ENCODE results near the gene SSC4D. TPM values are rescaled to one million over a fixed set of nuclear protein-coding genes. Genes with fewer than 3 reads are reported as not detected.

SSC4D gene
- total RNA-seq, 1 donor from 2014 or later, result 0.99 TPM

- peaks cover 12% of the 10 kb centered on the region for H3K36me3 ChIP-seq
- H3K27ac ChIP-seq (replicated peaks), result peak within 1 kb of the TSS; percentile 99
- peak within 1 kb of the TSS; percentile 92 for H3K4me3 ChIP-seq
- no peaks in the 10 kb centered on the region for H3K27me3 ChIP-seq (ENCODE audit: low read depth)
- DNase-seq, result peak; percentile 91
- H3K4me1 ChIP-seq, result peaks cover 62% of the 10 kb centered on the region
- TF ChIP-seq CTCF (IDR thresholded peaks at IDR 0.05; ENCODE audit: borderline replicate concordance), result no peak
- no peaks in the 10 kb centered on the region for H3K9me3 ChIP-seq (replicated peaks)
- intact Hi-C loops (cut with micrococcal nuclease), result loop anchor here (5.0 kb wide), 1 partner anchor 36 kb away; no protein-coding TSS in a partner anchor
Observed at GRCh38 chr7:76358481-76359110, 50.9 kb downstream of the SSC4D start, which contains the start of gene YWHAG. Gene YWHAG, minus strand, starts transcription at chr7:76358991. Its CDS starts 183 bp downstream, at chr7:76358808.

GRCh38 chr7:76358011-76358480, 51.5 kb downstream of the SSC4D start:
- Histone ChIP-seq H3K36me3 (peaks cover 12% of the 10 kb centered on the region), H3K27me3 (ENCODE audit: low read depth) (no peaks in the 10 kb centered on the region), H3K4me1 (peaks cover 65% of the 10 kb centered on the region), H3K4me3 (peak overlapping the region; percentile 92), H3K27ac (replicated peaks) (peak overlapping the region; percentile 99), H3K9me3 (replicated peaks) (no peaks in the 10 kb centered on the region)
- DNase-seq, result peak; percentile 75
- no peak for TF ChIP-seq CTCF (IDR thresholded peaks at IDR 0.05; ENCODE audit: borderline replicate concordance)
- intact Hi-C loops (cut with micrococcal nuclease), result loop anchor here (5.0 kb wide), 1 partner anchor 36 kb away; no protein-coding TSS in a partner anchor

GRCh38 chr7:76357475-76358010, 52.0 kb downstream of the SSC4D start:
- H3K9me3 ChIP-seq (replicated peaks), result no peaks in the 10 kb centered on the region
- peak overlapping the region; percentile 99 for H3K27ac ChIP-seq (replicated peaks)
- peaks cover 12% of the 10 kb centered on the region for H3K36me3 ChIP-seq
- no peaks in the 10 kb centered on the region for H3K27me3 ChIP-seq (ENCODE audit: low read depth)
- TF ChIP-seq CTCF (IDR thresholded peaks at IDR 0.05; ENCODE audit: borderline replicate concordance), result no peak
- intact Hi-C loops (cut with micrococcal nuclease), result loop anchor here (5.0 kb wide), 1 partner anchor 35 kb away; no protein-coding TSS in a partner anchor
- peak overlapping the region; percentile 92 for H3K4me3 ChIP-seq
- no peak for DNase-seq
- H3K4me1 ChIP-seq, result peaks cover 70% of the 10 kb centered on the region

GRCh38 chr7:76356823-76357222, 52.7 kb downstream of the SSC4D start:
- Histone ChIP-seq H3K4me1 (peaks cover 78% of the 10 kb centered on the region), H3K4me3 (peak overlapping the region; percentile 92), H3K9me3 (replicated peaks) (no peaks in the 10 kb centered on the region), H3K27me3 (ENCODE audit: low read depth) (no peaks in the 10 kb centered on the region), H3K36me3 (peaks cover 12% of the 10 kb centered on the region), H3K27ac (replicated peaks) (peak overlapping the region; percentile 99)
- no peak for TF ChIP-seq CTCF (IDR thresholded peaks at IDR 0.05; ENCODE audit: borderline replicate concordance)
- intact Hi-C loops (cut with micrococcal nuclease), result loop anchor here (5.0 kb wide), 1 partner anchor 35 kb away; no protein-coding TSS in a partner anchor
- no peak for DNase-seq

GRCh38 chr7:76356115-76356514, 53.4 kb downstream of the SSC4D start:
- peak overlapping the region; percentile 92 for H3K4me3 ChIP-seq
- TF ChIP-seq CTCF (IDR thresholded peaks at IDR 0.05; ENCODE audit: borderline replicate concordance), result no peak
- H3K4me1 ChIP-seq, result peaks cover 85% of the 10 kb centered on the region
- H3K36me3 ChIP-seq, result peaks cover 12% of the 10 kb centered on the region
- intact Hi-C loops (cut with micrococcal nuclease), result loop anchor here (5.0 kb wide), 1 partner anchor 34 kb away; no protein-coding TSS in a partner anchor
- H3K9me3 ChIP-seq (replicated peaks), result no peaks in the 10 kb centered on the region
- H3K27me3 ChIP-seq (ENCODE audit: low read depth), result no peaks in the 10 kb centered on the region
- H3K27ac ChIP-seq (replicated peaks), result peak overlapping the region; percentile 99
- no peak for DNase-seq

Data from left ventricle myocardium inferior (tissue), 1 donor.